Activated B cell treated with CpG ODN at 0.5 μM for 24 hours (primary cell): ENCODE data around the gene TMEM117. TPM values are rescaled to one million over a fixed set of nuclear protein-coding genes. Genes with fewer than 3 reads are reported as not detected.

Experiments used
- ATAC-seq: fragments of 200-7000 bp; cut with Tn5 transposase; one replicate; pipeline ENCODE4 v1.10.0; 2021; ENCODE audit warnings: low read depth, mild to moderate bottlenecking, moderate library complexity
- CTCF ChIA-PET: fragments of 350-600 bp; sonication (Branson Sonifier 250); formaldehyde crosslinking; loops from one replicate; lab custom pipeline; 2021; ENCODE audit warnings: antibody characterized with exemption; lab: Charles Lee
- POLR2A ChIA-PET: fragments of 350-600 bp; sonication (Branson Sonifier 250); formaldehyde crosslinking; loops from one replicate; lab custom pipeline; 2021; ENCODE audit warnings: antibody characterized with exemption; lab: Charles Lee
- DNase-seq: peaks from one replicate; pipeline ENCODE4 v3.0.0; 2022
- H3K27ac Mint-ChIP-seq: one replicate; pipeline ENCODE4 v1.8.0; 2020; ENCODE audit warnings: mixed read lengths
- H3K27me3 Mint-ChIP-seq: one replicate; pipeline ENCODE4 v1.8.0; 2021; ENCODE audit warnings: mixed read lengths
- H3K36me3 Mint-ChIP-seq: one replicate; pipeline ENCODE4 v1.8.0; 2021; ENCODE audit warnings: low read depth, mixed read lengths
- H3K4me1 Mint-ChIP-seq: one replicate; pipeline ENCODE4 v1.8.0; 2021; ENCODE audit warnings: mixed read lengths
- H3K4me3 Mint-ChIP-seq: one replicate; pipeline ENCODE4 v1.8.0; 2020; ENCODE audit warnings: mild to moderate bottlenecking, mixed read lengths
- H3K9me3 Mint-ChIP-seq: one replicate; pipeline ENCODE4 v1.8.0; 2020; ENCODE audit warnings: mixed read lengths
- intact Hi-C: fragments of 100-400 bp; cut with micrococcal nuclease; formaldehyde crosslinking; loops from one replicate; pipeline ENCODE4 v1.15.1; 2024
- total RNA-seq: library from RNA; stranded (reverse); gene quantifications from 2 replicates; pipeline ENCODE4 v1.2.3, GENCODE V29; 2022
- TF ChIP-seq, protein P1 (sequence below): fragments of 200-600 bp; IDR thresholded peaks from one replicate; pipeline ENCODE4 v1.8.0; 2022; ENCODE audit warnings: antibody characterized with exemption, mild to moderate bottlenecking

The TMEM117 gene
- total RNA-seq, 1 donor from 2014 or later: 4.8 TPM

DNA sequence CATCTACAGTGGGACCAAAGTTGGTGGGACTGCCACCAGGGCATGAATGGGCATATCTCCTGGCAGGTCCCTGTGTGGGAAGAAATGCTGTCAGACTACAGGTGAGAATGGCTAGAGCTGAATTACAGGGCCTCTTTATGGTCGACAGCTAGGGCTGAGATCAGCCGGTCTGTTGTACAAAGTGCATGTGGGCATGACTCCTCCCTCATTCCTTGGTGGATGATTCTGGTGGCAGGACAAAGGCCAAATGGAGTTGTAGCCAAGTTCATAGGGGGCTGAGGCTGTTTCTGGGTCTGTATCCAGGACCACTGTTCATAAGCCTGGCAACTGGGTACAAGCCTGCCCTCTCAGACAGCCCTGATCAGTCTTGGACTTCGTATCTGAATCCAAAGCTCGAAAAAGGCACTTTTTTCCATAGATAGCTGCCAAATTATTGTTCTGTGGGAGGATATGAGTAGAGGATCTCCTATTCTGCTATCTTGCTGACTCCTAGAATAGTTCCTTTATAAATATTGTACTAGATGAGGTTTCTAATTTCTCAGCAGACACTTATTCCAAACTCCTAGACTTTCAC is 460.8 kb downstream of the TMEM117 start:
- TF ChIP-seq, protein P1, sequence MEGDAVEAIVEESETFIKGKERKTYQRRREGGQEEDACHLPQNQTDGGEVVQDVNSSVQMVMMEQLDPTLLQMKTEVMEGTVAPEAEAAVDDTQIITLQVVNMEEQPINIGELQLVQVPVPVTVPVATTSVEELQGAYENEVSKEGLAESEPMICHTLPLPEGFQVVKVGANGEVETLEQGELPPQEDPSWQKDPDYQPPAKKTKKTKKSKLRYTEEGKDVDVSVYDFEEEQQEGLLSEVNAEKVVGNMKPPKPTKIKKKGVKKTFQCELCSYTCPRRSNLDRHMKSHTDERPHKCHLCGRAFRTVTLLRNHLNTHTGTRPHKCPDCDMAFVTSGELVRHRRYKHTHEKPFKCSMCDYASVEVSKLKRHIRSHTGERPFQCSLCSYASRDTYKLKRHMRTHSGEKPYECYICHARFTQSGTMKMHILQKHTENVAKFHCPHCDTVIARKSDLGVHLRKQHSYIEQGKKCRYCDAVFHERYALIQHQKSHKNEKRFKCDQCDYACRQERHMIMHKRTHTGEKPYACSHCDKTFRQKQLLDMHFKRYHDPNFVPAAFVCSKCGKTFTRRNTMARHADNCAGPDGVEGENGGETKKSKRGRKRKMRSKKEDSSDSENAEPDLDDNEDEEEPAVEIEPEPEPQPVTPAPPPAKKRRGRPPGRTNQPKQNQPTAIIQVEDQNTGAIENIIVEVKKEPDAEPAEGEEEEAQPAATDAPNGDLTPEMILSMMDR: no peak
- ATAC-seq (no peak), DNase-seq (no peak)
- H3K9me3 Mint-ChIP-seq: peaks cover 7% of the 10 kb centered on the region
- H3K27me3 Mint-ChIP-seq: no peaks in the 10 kb centered on the region
- CTCF ChIA-PET: no interaction called here
- H3K27ac Mint-ChIP-seq: no peak overlapping the region
- peaks cover 2% of the 10 kb centered on the region for H3K36me3 Mint-ChIP-seq
- no peak overlapping the region for H3K4me3 Mint-ChIP-seq
- intact Hi-C loops: no loop called here
- POLR2A ChIA-PET: no interaction called here
- H3K4me1 Mint-ChIP-seq: peaks cover 16% of the 10 kb centered on the region

DNA sequence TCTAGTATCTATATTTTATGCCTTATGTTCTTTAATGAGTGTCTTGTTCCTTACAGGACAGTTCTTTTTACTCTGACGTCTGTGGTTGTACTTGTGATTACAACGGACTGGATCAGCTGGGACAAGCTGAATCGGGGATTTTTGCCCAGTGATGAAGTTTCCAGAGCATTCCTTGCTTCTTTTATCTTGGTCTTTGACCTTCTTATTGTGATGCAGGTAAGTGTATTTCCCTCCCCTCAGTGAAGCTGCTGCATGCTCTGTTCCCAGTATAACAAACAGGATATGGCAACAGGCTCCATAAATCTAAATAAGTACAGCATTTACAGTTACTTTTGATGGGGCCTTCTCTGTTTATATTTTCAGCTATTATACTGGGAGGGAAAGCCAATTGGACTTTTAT is 463.6 kb downstream of the TMEM117 start:
- H3K9me3 Mint-ChIP-seq: peaks cover 9% of the 10 kb centered on the region
- no peaks in the 10 kb centered on the region for H3K27me3 Mint-ChIP-seq
- intact Hi-C loops: no loop called here
- POLR2A ChIA-PET: no interaction called here
- peaks cover 7% of the 10 kb centered on the region for H3K36me3 Mint-ChIP-seq
- H3K27ac Mint-ChIP-seq: no peak overlapping the region
- DNase-seq (no peak), ATAC-seq (no peak)
- CTCF ChIA-PET: no interaction called here
- H3K4me3 Mint-ChIP-seq: no peak overlapping the region
- H3K4me1 Mint-ChIP-seq: peaks cover 9% of the 10 kb centered on the region
- TF ChIP-seq, protein P1: no peak

DNA sequence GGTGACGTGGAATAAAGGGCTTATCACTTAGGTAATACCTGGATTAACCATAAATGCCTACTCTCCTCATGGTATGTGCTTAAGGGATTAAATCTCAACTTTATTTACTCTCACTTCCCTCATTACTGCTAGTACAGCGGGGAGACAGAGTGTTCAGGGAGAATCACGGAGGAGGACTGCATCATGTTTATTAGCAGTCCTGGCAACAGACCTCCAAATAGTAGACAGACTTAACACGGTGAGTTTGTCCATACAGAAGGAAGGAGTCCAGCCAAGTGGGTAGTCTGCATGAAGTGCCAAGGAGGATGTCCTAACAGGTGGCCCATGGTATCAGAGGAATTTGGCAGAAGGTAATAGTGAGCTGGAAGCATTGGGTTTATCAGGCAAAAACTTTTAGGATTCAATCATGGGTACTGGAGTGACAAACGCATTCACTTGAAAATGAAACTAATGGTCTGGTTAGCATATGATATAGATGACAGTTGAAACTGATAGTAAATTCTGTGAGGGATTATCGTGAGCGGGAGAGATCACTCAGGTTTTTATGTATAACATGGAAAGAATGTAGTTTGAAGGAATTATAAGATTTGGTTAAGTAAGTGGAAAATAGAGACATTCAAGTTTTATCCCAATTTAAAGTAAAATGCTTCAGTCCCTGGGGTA is 471.8 kb downstream of the TMEM117 start:
- ATAC-seq (no peak), DNase-seq (no peak)
- intact Hi-C loops: no loop called here
- Mint-ChIP-seq H3K36me3 (peaks cover 10% of the 10 kb centered on the region), H3K4me1 (no peaks in the 10 kb centered on the region), H3K4me3 (no peak overlapping the region), H3K27me3 (no peaks in the 10 kb centered on the region), H3K9me3 (peaks cover 6% of the 10 kb centered on the region), H3K27ac (no peak overlapping the region)
- CTCF ChIA-PET: no interaction called here
- POLR2A ChIA-PET: no interaction called here
- TF ChIP-seq, protein P1: no peak

DNA sequence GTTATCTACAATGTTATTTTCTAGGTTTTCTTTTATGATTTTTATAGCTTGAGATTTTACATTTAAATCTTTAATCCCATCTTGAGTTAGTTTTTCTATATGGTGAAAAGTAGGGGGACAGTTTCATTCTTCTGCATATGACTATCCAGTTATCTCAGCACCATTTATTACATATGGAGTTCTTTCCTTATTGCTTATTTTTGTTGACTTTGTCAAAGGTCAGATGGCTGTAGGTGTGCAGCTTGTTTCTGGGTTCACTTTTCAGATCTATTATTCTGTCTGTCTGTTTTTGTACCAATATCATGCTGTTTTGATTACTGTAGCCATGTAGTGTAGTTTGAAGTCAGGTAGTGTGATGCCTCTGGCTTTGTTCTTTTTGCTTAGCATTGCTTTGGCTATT is 477.3 kb downstream of the TMEM117 start:
- DNase-seq: no peak
- Mint-ChIP-seq H3K36me3 (peaks cover 8% of the 10 kb centered on the region), H3K27ac (no peak overlapping the region), H3K4me1 (no peaks in the 10 kb centered on the region), H3K27me3 (no peaks in the 10 kb centered on the region), H3K4me3 (no peak overlapping the region), H3K9me3 (peaks cover 12% of the 10 kb centered on the region)
- no peak for ATAC-seq
- CTCF ChIA-PET: no interaction called here
- TF ChIP-seq, protein P1: no peak
- POLR2A ChIA-PET: no interaction called here
- intact Hi-C loops: no loop called here

DNA sequence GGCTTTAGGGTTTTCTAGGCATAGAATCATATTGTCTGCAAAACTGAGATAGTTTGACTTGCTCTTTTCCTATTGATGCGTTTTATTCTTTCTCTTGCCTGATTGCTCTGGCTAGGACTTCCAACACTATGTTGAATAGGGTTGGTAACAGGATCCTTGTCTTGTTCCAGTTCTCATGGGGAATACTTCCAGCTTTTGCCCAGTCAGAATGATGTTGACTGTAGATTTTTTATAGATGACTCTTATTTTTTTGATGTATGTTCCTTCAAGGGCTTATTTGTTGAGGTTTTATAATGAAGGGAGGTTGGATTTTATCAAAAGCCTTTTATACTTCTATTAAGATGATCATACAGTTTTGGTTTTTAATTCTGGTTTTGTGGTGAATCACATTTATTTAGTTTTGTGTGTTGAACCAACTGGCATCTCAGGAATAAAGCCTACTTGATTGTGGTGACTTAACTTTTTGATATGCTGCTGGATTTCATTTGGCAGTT is 478.2 kb downstream of the TMEM117 start:
- intact Hi-C loops: no loop called here
- no peaks in the 10 kb centered on the region for H3K4me1 Mint-ChIP-seq

More for the DNA sequence above, 478.2 kb downstream of the TMEM117 start:
- no peak for DNase-seq
- CTCF ChIA-PET: no interaction called here
- Mint-ChIP-seq H3K36me3 (peaks cover 8% of the 10 kb centered on the region), H3K27ac (no peak overlapping the region), H3K4me3 (no peak overlapping the region), H3K9me3 (peaks cover 12% of the 10 kb centered on the region), H3K27me3 (no peaks in the 10 kb centered on the region)
- no peak for ATAC-seq
- TF ChIP-seq, protein P1: no peak
- POLR2A ChIA-PET: no interaction called here
